ENCODE data around the gene KCNG2.

GRCh38 chr18:79787527-79787864 lies 10.2 kb upstream of the KCNG2 start:
- TF ChIP-seq CTCF (IDR thresholded peaks at IDR 0.05; ENCODE audit: low read depth, low read length, missing input control) = no peak
- TF ChIP-seq TAF1 (conservative IDR thresholded peaks at IDR 0.05) = no peak
- TF ChIP-seq GABPA (IDR thresholded peaks at IDR 0.05 in 1 of 2, conservative IDR thresholded peaks at IDR 0.05 in 1 of 2) = no peak
- TF ChIP-seq REST (IDR thresholded peaks at IDR 0.05) = no peak

All from liver (tissue), 3 donors.